ENCODE measurements around the gene HOXD1. TPM values are rescaled to one million over a fixed set of nuclear protein-coding genes. Genes with fewer than 3 reads are reported as not detected.

The HOXD1 gene
- polyA plus RNA-seq, 1 experiment, result not detected

- no peaks in the 10 kb centered on the region for H3K36me3 ChIP-seq (ENCODE audit: control insufficient read depth, insufficient read depth, low read length)
- POLR2A ChIA-PET, result no interaction called here
- H3K27me3 ChIP-seq (ENCODE audit: control insufficient read depth, insufficient read depth, low read length), result peaks cover 33% of the 10 kb centered on the region
- DNase-seq (ENCODE audit: low read depth), result no peak
- TF ChIP-seq CTCF (IDR thresholded peaks at IDR 0.05; ENCODE audit: insufficient read depth, low read depth, low read length), result no peak
- no peak overlapping the region for H3K4me3 ChIP-seq (ENCODE audit: low read depth, low read length)
- CTCF ChIA-PET, result no interaction called here
Measured at GRCh38 chr2:176182671-176183070, 5.8 kb upstream of the HOXD1 start.

- ChIA-PET CTCF (interaction anchor here (0.8 kb wide), 1 partner anchor 44 kb away, joined by 3 read pairs; no protein-coding TSS in a partner anchor), POLR2A (no interaction called here)
- DNase-seq (ENCODE audit: low read depth), result no peak
- Histone ChIP-seq H3K36me3 (ENCODE audit: control insufficient read depth, insufficient read depth, low read length) (no peaks in the 10 kb centered on the region), H3K4me3 (ENCODE audit: low read depth, low read length) (no peak overlapping the region), H3K27me3 (ENCODE audit: control insufficient read depth, insufficient read depth, low read length) (peaks cover 29% of the 10 kb centered on the region)
- TF ChIP-seq CTCF (IDR thresholded peaks at IDR 0.05; ENCODE audit: insufficient read depth, low read depth, low read length), result no peak
Measured at GRCh38 chr2:176184749-176185148, 3.7 kb upstream of the HOXD1 start.

- peaks cover 28% of the 10 kb centered on the region for H3K27me3 ChIP-seq (ENCODE audit: control insufficient read depth, insufficient read depth, low read length)
- no peak overlapping the region for H3K4me3 ChIP-seq (ENCODE audit: low read depth, low read length)
- no peak for TF ChIP-seq CTCF (IDR thresholded peaks at IDR 0.05; ENCODE audit: insufficient read depth, low read depth, low read length)
- no peak for DNase-seq (ENCODE audit: low read depth)
- CTCF ChIA-PET, result interaction anchor here (2.0 kb wide), 1 partner anchor 24 kb away, joined by 5 read pairs; no protein-coding TSS in a partner anchor
- POLR2A ChIA-PET, result no interaction called here
- H3K36me3 ChIP-seq (ENCODE audit: control insufficient read depth, insufficient read depth, low read length), result no peaks in the 10 kb centered on the region
Measured at GRCh38 chr2:176186024-176186423, 2.4 kb upstream of the HOXD1 start.

GRCh38 chr2:176187200-176187898, 1.1 kb upstream of the HOXD1 start:
- POLR2A ChIA-PET, result no interaction called here

More at GRCh38 chr2:176187200-176187898, 1.1 kb upstream of the HOXD1 start:
- DNase-seq (ENCODE audit: low read depth), result no peak
- CTCF ChIA-PET, result interaction anchor here (1.3 to 2.0 kb wide), 2 partner anchors 25 to 268 kb away, joined by 3 to 5 read pairs; no protein-coding TSS in a partner anchor
- no peaks in the 10 kb centered on the region for H3K36me3 ChIP-seq (ENCODE audit: control insufficient read depth, insufficient read depth, low read length)
- peaks cover 28% of the 10 kb centered on the region for H3K27me3 ChIP-seq (ENCODE audit: control insufficient read depth, insufficient read depth, low read length)
- no peak overlapping the region for H3K4me3 ChIP-seq (ENCODE audit: low read depth, low read length)
- no peak for TF ChIP-seq CTCF (IDR thresholded peaks at IDR 0.05; ENCODE audit: insufficient read depth, low read depth, low read length)
